Adrenal gland (tissue), 12 donors: ENCODE measurements around the gene C10orf105. TPM values are rescaled to one million over a fixed set of nuclear protein-coding genes. Genes with fewer than 3 reads are reported as not detected.

Experiments
- DNase-seq, 7 donors: peaks; one replicate each; pipeline ENCODE4 v3.0.0-alpha.2; 2019 to 2020
- H3K27ac ChIP-seq, 5 donors: fragments of 200-600 bp; sonication (generic) in 4 of 5; 1 replicate in 3 of 5; 2 replicates in 2 of 5; pipeline versions ENCODE4 v1.5.1 to v1.8.0; 2016 to 2020; ENCODE audit warnings: mild to moderate bottlenecking in 1 of 5
- H3K27me3 ChIP-seq: fragments of 200-600 bp; 2 replicates; pipeline ENCODE4 v1.8.0; 2021
- H3K36me3 ChIP-seq, 2 donors: fragments of 200-600 bp; replicated peaks in 1 of 2; 1 replicate in 1 of 2; 2 replicates in 1 of 2; pipeline versions ENCODE4 v1.5.1 to v1.8.0; 2018 to 2022
- H3K4me1 ChIP-seq, 2 donors: fragments of 200-600 bp; replicated peaks in 1 of 2; 1 replicate in 1 of 2; 2 replicates in 1 of 2; pipeline versions ENCODE4 v1.5.1 to v1.8.0; 2018 to 2021
- H3K4me3 ChIP-seq, 4 donors: fragments of 200-600 bp; sonication (generic) in 3 of 4; one replicate each; pipeline ENCODE4 v1.5.1; 2016 to 2018
- H3K9me3 ChIP-seq, 3 donors: fragments of 200-600 bp; sonication (generic) in 1 of 3; replicated peaks in 1 of 3; 1 replicate in 2 of 3; 2 replicates in 1 of 3; pipeline versions ENCODE4 v1.5.1 to v1.8.0; 2016 to 2021
- POLR2A ChIP-seq, 2 donors: fragments of 450-650 bp; IDR thresholded peaks; one replicate each; pipeline ENCODE4 v1.6.1; 2017; ENCODE audit warnings: antibody characterized with exemption in 2 of 2, mild to moderate bottlenecking in 2 of 2, moderate library complexity in 1 of 2
- WGBS, 4 donors: extraction: QIAGEN DNeasy Blood & Tissue Kit in 2 of 4; methylation state at CpG; one replicate each; pipeline versions ENCODE4 v1.1.5 to v1.1.7; 2013 to 2017; 5-methylcytosine and 5-hydroxymethylcytosine counted together
- intact Hi-C, 2 donors: fragments of 100-400 bp; cut with DNase I; formaldehyde crosslinking; loops; one replicate each; pipeline versions ENCODE4 v1.14.1 to v1.15.0; 2022 to 2023
- polyA plus RNA-seq, 3 donors: library from polyadenylated mRNA; stranded (reverse); fragments of 200-250 nt in 2 of 3; fragments of 350-450 nt in 1 of 3; fragmentation: Illumina TruSeq in 1 of 3; extraction: RNeasy Lipid Tissue Mini Kit (QIAGEN cat#74804) in 1 of 3; gene quantifications; one replicate each; pipeline ENCODE4 v1.2.3, GENCODE V29; 2013 to 2014
- total RNA-seq, 9 donors: library from RNA; depleted of rRNA in 4 of 9; stranded (reverse); fragments of >200 nt in 4 of 9; fragments of 120-200 nt in 1 of 9; fragmentation: NEBNext Ultra II Directional in 1 of 9; extraction: Animal tissue kit (Norgen Biotek cat#: 25700) in 1 of 9; gene quantifications; one replicate each; pipeline versions ENCODE4 v1.1.0 to v1.2.4, GENCODE V29; 2013 to 2023
- TF ChIP-seq, protein P1 (sequence below), 6 experiments: fragments of 450-650 bp in 4 of 6; fragments of 200-600 bp in 2 of 6; sonication (generic) in 1 of 6; IDR thresholded peaks; 1 replicate in 5 of 6; 2 replicates in 1 of 6; pipeline versions ENCODE4 v1.5.1 to v1.8.0; 2016 to 2021; ENCODE audit warnings: antibody characterized with exemption in 6 of 6, mild to moderate bottlenecking in 2 of 6, moderate library complexity in 1 of 6
- donor health status: healthy with polysubstance abuse.
- donor health status: Bipolar disorder and iron deficiency.
- donor health status: DM: yes; HTN: yes; CAD: no.
- donor health status: DM: no; HTN: no; CAD: no.
- donor health status: DM: no; HTN: no; CAD: no.
- donor health status: DM: yes; HTN: yes; CAD: no.

The C10orf105 gene
- total and polyA plus RNA-seq, 12 donors, result under 0.01 to 0.48 (median 0.07) TPM; not detected in 2

GRCh38 chr10:71746344-71747037 lies 26.9 kb upstream of the C10orf105 start:
- Histone ChIP-seq H3K36me3 (peaks cover 0 to 3% of the 10 kb centered on the region in 2 donors), H3K9me3 (no peaks in the 10 kb centered on the region), H3K27ac (peak overlapping the region in 3 of 5 donors; percentile 26 to 80 (median 66)), H3K4me3 (no peak overlapping the region), H3K27me3 (no peaks in the 10 kb centered on the region), H3K4me1 (peaks cover 35 to 37% of the 10 kb centered on the region in 2 donors)
- peak in 4 of 7 donors; percentile 25 to 59 (median 50) for DNase-seq
- intact Hi-C loops, result no loop called here
- WGBS, 4 donors, result 57 to 71% (median 64%) methylated on average over 11 to 13 of the region's 13 CpGs
- TF ChIP-seq, protein P1, sequence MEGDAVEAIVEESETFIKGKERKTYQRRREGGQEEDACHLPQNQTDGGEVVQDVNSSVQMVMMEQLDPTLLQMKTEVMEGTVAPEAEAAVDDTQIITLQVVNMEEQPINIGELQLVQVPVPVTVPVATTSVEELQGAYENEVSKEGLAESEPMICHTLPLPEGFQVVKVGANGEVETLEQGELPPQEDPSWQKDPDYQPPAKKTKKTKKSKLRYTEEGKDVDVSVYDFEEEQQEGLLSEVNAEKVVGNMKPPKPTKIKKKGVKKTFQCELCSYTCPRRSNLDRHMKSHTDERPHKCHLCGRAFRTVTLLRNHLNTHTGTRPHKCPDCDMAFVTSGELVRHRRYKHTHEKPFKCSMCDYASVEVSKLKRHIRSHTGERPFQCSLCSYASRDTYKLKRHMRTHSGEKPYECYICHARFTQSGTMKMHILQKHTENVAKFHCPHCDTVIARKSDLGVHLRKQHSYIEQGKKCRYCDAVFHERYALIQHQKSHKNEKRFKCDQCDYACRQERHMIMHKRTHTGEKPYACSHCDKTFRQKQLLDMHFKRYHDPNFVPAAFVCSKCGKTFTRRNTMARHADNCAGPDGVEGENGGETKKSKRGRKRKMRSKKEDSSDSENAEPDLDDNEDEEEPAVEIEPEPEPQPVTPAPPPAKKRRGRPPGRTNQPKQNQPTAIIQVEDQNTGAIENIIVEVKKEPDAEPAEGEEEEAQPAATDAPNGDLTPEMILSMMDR (IDR thresholded peaks at IDR 0.05), result no peak
- TF ChIP-seq POLR2A (IDR thresholded peaks at IDR 0.05), result no peak

GRCh38 chr10:71745664-71746250 lies 26.2 kb upstream of the C10orf105 start:
- H3K36me3 ChIP-seq, result no peaks in the 10 kb centered on the region
- 86 to 94% (median 93%) methylated on average over 1 to 2 of the region's 2 CpGs for WGBS, 4 donors
- no peaks in the 10 kb centered on the region for H3K9me3 ChIP-seq
- no peak for TF ChIP-seq POLR2A (IDR thresholded peaks at IDR 0.05)
- TF ChIP-seq, protein P1 (IDR thresholded peaks at IDR 0.05), result no peak
- peak overlapping the region in 1 of 5 donors; percentile 80 for H3K27ac ChIP-seq
- DNase-seq, result no peak
- H3K4me3 ChIP-seq, result no peak overlapping the region
- peaks cover 35 to 39% of the 10 kb centered on the region in 2 donors for H3K4me1 ChIP-seq
- H3K27me3 ChIP-seq, result no peaks in the 10 kb centered on the region
- intact Hi-C loops, result no loop called here

GRCh38 chr10:71744897-71745663 lies 25.5 kb upstream of the C10orf105 start:
- no peak overlapping the region for H3K4me3 ChIP-seq
- intact Hi-C loops, result no loop called here
- DNase-seq, result no peak
- H3K27ac ChIP-seq, result no peak overlapping the region
- H3K9me3 ChIP-seq, result no peaks in the 10 kb centered on the region
- peaks cover 38 to 46% of the 10 kb centered on the region in 2 donors for H3K4me1 ChIP-seq
- H3K36me3 ChIP-seq, result no peaks in the 10 kb centered on the region
- no peaks in the 10 kb centered on the region for H3K27me3 ChIP-seq
- 78 to 87% (median 80%) methylated on average over 3 to 8 of the region's 8 CpGs for WGBS, 4 donors
- TF ChIP-seq, protein P1 (IDR thresholded peaks at IDR 0.05), result no peak
- no peak for TF ChIP-seq POLR2A (IDR thresholded peaks at IDR 0.05)

GRCh38 chr10:71743866-71744265 lies 24.3 kb upstream of the C10orf105 start:
- DNase-seq, result no peak
- Histone ChIP-seq H3K36me3 (no peaks in the 10 kb centered on the region), H3K27me3 (no peaks in the 10 kb centered on the region), H3K4me1 (peaks cover 30 to 44% of the 10 kb centered on the region in 2 donors), H3K4me3 (no peak overlapping the region), H3K9me3 (no peaks in the 10 kb centered on the region), H3K27ac (no peak overlapping the region)
- 86 to 95% (median 88%) methylated on average over 1 of the region's 1 CpG for WGBS, 4 donors
- no peak for TF ChIP-seq POLR2A (IDR thresholded peaks at IDR 0.05)
- TF ChIP-seq, protein P1 (IDR thresholded peaks at IDR 0.05), result no peak
- intact Hi-C loops, result no loop called here
